Endothelial cell (in vitro differentiated cells): ENCODE data around the gene CACNA1I. TPM values are rescaled to one million over a fixed set of nuclear protein-coding genes. Genes with fewer than 3 reads are reported as not detected.

Experiments
- DNase-seq: peaks from one replicate; pipeline ENCODE4 v3.0.0; 2021; ENCODE audit warnings: low spot score
- H3K27ac Mint-ChIP-seq: one replicate; pipeline ENCODE4 v1.8.0; 2021; ENCODE audit warnings: mixed read lengths, inconsistent platforms; ENCODE audit not compliant: unreplicated experiment
- H3K27me3 Mint-ChIP-seq: one replicate; pipeline ENCODE4 v1.8.0; 2021; ENCODE audit warnings: mild to moderate bottlenecking, moderate library complexity, mixed read lengths, inconsistent platforms; ENCODE audit not compliant: unreplicated experiment
- H3K36me3 Mint-ChIP-seq: one replicate; pipeline ENCODE4 v1.8.0; 2021; ENCODE audit warnings: mild to moderate bottlenecking, low read depth, mixed read lengths, inconsistent platforms; ENCODE audit not compliant: unreplicated experiment
- H3K4me1 Mint-ChIP-seq: one replicate; pipeline ENCODE4 v1.8.0; 2021; ENCODE audit warnings: mild to moderate bottlenecking, mixed read lengths, inconsistent platforms; ENCODE audit not compliant: unreplicated experiment
- H3K4me3 Mint-ChIP-seq: one replicate; pipeline ENCODE4 v1.8.0; 2021; ENCODE audit warnings: mild to moderate bottlenecking, mixed read lengths, inconsistent platforms; ENCODE audit not compliant: unreplicated experiment
- H3K9me3 Mint-ChIP-seq: one replicate; pipeline ENCODE4 v1.8.0; 2021; ENCODE audit warnings: mixed read lengths, inconsistent platforms; ENCODE audit not compliant: unreplicated experiment
- CTCF ChIP-seq: fragments of 200-600 bp; sonication (generic); IDR thresholded peaks from one replicate; pipeline ENCODE4 v1.5.0; 2021; ENCODE audit warnings: antibody characterized with exemption; ENCODE audit not compliant: unreplicated experiment
- total RNA-seq: library from RNA; stranded (reverse); fragmentation: NEBNext Ultra II Directional; extraction: Animal tissue kit (Norgen Biotek cat#: 25700); gene quantifications from one replicate; pipeline ENCODE4 v1.2.1, GENCODE V29; 2021; ENCODE audit not compliant: unreplicated experiment

CACNA1I gene
- total RNA-seq, 1 donor from 2014 or later = 0.10 TPM

GRCh38 chr22:39661842-39662685 is 91.5 kb downstream of the CACNA1I start:
- Mint-ChIP-seq H3K9me3 (no peaks in the 10 kb centered on the region), H3K4me1 (peaks cover 7% of the 10 kb centered on the region), H3K4me3 (no peak overlapping the region), H3K27me3 (peaks cover 22% of the 10 kb centered on the region), H3K27ac (no peak overlapping the region), H3K36me3 (no peaks in the 10 kb centered on the region)
- TF ChIP-seq CTCF = no peak
- no peak for DNase-seq

GRCh38 chr22:39662686-39663052 is 92.1 kb downstream of the CACNA1I start:
- H3K4me1 Mint-ChIP-seq = peaks cover 7% of the 10 kb centered on the region
- H3K27ac Mint-ChIP-seq = no peak overlapping the region
- H3K9me3 Mint-ChIP-seq = no peaks in the 10 kb centered on the region
- DNase-seq = no peak
- H3K36me3 Mint-ChIP-seq = no peaks in the 10 kb centered on the region
- no peak overlapping the region for H3K4me3 Mint-ChIP-seq
- peaks cover 22% of the 10 kb centered on the region for H3K27me3 Mint-ChIP-seq
- TF ChIP-seq CTCF = no peak

- Mint-ChIP-seq H3K27ac (no peak overlapping the region), H3K27me3 (peaks cover 20% of the 10 kb centered on the region), H3K9me3 (no peaks in the 10 kb centered on the region), H3K4me1 (peaks cover 7% of the 10 kb centered on the region), H3K36me3 (no peaks in the 10 kb centered on the region), H3K4me3 (no peak overlapping the region)
- TF ChIP-seq CTCF = no peak
- no peak for DNase-seq
These were observed 93.2 kb downstream of the CACNA1I start for GRCh38 chr22:39663751-39664150.

GRCh38 chr22:39664485-39665200 is 94.1 kb downstream of the CACNA1I start:
- no peak overlapping the region for H3K4me3 Mint-ChIP-seq
- TF ChIP-seq CTCF = no peak
- H3K27ac Mint-ChIP-seq = no peak overlapping the region
- H3K27me3 Mint-ChIP-seq = peaks cover 23% of the 10 kb centered on the region
- no peaks in the 10 kb centered on the region for H3K9me3 Mint-ChIP-seq
- peaks cover 7% of the 10 kb centered on the region for H3K4me1 Mint-ChIP-seq
- H3K36me3 Mint-ChIP-seq = no peaks in the 10 kb centered on the region
- peak; percentile 45 for DNase-seq

- no peak for DNase-seq
- no peaks in the 10 kb centered on the region for H3K36me3 Mint-ChIP-seq
- H3K27ac Mint-ChIP-seq = no peak overlapping the region
- H3K9me3 Mint-ChIP-seq = no peaks in the 10 kb centered on the region
- H3K27me3 Mint-ChIP-seq = peaks cover 20% of the 10 kb centered on the region
- no peak for TF ChIP-seq CTCF
- H3K4me3 Mint-ChIP-seq = no peak overlapping the region
- peaks cover 7% of the 10 kb centered on the region for H3K4me1 Mint-ChIP-seq
These were observed 94.7 kb downstream of the CACNA1I start for GRCh38 chr22:39665229-39665628.
